ENCODE measurements around the gene DHX40.

DNA sequence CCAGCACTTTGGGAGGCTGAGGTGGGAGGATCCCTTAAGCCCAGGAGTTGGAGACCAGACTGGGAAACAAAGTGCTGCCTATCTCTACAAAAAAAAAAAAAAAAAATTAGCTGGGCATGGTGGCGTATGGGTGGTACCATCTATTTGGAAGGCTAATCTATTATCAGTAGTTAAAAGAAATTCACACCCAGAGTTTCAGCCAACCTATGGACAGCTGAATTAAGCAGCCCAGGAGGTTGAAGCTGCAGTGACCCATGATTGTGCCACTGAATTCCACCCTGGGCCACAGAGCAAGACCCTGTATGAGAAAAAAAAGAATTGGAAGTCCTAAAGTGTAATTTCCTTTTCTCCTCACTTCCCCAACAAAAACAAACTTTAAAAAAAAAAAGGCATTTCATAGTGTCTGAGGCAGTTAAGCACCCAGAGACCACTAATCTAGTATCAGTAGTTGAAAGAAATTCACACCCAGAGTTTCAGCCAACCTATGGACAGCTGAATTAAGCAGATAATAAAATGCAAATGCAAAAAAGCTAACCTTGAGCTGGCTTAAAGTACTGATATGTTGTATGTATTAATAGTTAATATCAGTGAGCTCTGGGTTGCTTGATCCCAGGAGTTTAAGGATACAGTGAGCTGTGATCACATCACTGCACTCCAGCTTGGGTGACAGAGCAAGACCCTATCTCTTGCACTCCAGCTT lies 72.4 kb downstream of the DHX40 start:
- TF ChIP-seq, protein P1, sequence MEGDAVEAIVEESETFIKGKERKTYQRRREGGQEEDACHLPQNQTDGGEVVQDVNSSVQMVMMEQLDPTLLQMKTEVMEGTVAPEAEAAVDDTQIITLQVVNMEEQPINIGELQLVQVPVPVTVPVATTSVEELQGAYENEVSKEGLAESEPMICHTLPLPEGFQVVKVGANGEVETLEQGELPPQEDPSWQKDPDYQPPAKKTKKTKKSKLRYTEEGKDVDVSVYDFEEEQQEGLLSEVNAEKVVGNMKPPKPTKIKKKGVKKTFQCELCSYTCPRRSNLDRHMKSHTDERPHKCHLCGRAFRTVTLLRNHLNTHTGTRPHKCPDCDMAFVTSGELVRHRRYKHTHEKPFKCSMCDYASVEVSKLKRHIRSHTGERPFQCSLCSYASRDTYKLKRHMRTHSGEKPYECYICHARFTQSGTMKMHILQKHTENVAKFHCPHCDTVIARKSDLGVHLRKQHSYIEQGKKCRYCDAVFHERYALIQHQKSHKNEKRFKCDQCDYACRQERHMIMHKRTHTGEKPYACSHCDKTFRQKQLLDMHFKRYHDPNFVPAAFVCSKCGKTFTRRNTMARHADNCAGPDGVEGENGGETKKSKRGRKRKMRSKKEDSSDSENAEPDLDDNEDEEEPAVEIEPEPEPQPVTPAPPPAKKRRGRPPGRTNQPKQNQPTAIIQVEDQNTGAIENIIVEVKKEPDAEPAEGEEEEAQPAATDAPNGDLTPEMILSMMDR (IDR thresholded peaks at IDR 0.05; ENCODE audit: low read length) = no peak
- TF ChIP-seq EZH2 (IDR thresholded peaks at IDR 0.05; ENCODE audit: borderline replicate concordance, low read length) = no peak
